SK-N-MC (cell line): ENCODE measurements around the gene CENPN.

Experiments
- EZH2 ChIP-seq: fragments of 200-600 bp; sonication (generic); IDR thresholded peaks from one replicate; pipeline ENCODE4 v1.6.1; 2017; ENCODE audit warnings: antibody characterized with exemption
- POLR2AphosphoS5 ChIP-seq: IDR thresholded peaks from 2 replicates; pipeline ENCODE4 v1.6.1; 2012; ENCODE audit warnings: mild to moderate bottlenecking, low read depth, low read length, borderline replicate concordance

- TF ChIP-seq POLR2AphosphoS5, result no peak
- no peak for TF ChIP-seq EZH2
Measured at GRCh38 chr16:80986557-80986956, 20.5 kb upstream of the CENPN start.
